HEK293 (cell line): Measurements from ENCODE around the gene UTP4.

Source experiments
- CTCF ChIA-PET: fragments of 350-600 bp; formaldehyde crosslinking; extraction: SDS; loops from one replicate; lab custom pipeline; 2021; ENCODE audit warnings: antibody characterized with exemption; lab: Yijun Ruan, JAX
- POLR2A ChIA-PET: fragments of 300-600 bp; formaldehyde crosslinking; extraction: SDS; loops from one replicate; lab custom pipeline; 2020; ENCODE audit warnings: antibody characterized with exemption, inconsistent platforms; lab: Yijun Ruan, JAX
- H3K27ac ChIP-seq: fragments of 200-500 bp; sonication (Bioruptor generic); 2 replicates; pipeline ENCODE4 v1.5.1; 2014; ENCODE audit warnings: low read depth, low read length, control low read depth, inconsistent platforms; ENCODE audit errors: extremely low read depth
- H3K36me3 ChIP-seq, 2 experiments: fragments of 200-500 bp in 1 of 2; sonication (Bioruptor generic) in 1 of 2; 1 replicate in 1 of 2; 2 replicates in 1 of 2; pipeline ENCODE4 v1.5.1; 2014 to 2017; ENCODE audit warnings: inconsistent platforms in 2 of 2, low read length in 2 of 2; ENCODE audit not compliant: control insufficient read depth in 2 of 2, insufficient read depth in 1 of 2
- H3K4me1 ChIP-seq: fragments of 200-500 bp; sonication (Bioruptor generic); 2 replicates; pipeline ENCODE4 v1.5.1; 2014; ENCODE audit warnings: mild to moderate bottlenecking, low read length, inconsistent platforms; ENCODE audit not compliant: control insufficient read depth, insufficient read depth
- H3K4me3 ChIP-seq: 2 replicates; pipeline ENCODE4 v1.5.1; 2011; ENCODE audit warnings: low read depth, mild to moderate bottlenecking, control low read depth, low read length, moderate library complexity
- H3K9me3 ChIP-seq: fragments of 200-500 bp; sonication (Bioruptor generic); 2 replicates; pipeline ENCODE4 v1.5.1; 2014; ENCODE audit warnings: low read depth, low read length, inconsistent platforms; ENCODE audit not compliant: control insufficient read depth, insufficient read depth
- BCL11B ChIP-seq: fragments of 450-650 bp; formaldehyde crosslinking; IDR thresholded peaks from 2 replicates; pipeline ENCODE4 v1.5.1; 2016; ENCODE audit warnings: low read depth, missing biosample characterization, missing genetic modification characterization
- GLIS1 ChIP-seq: fragments of 450-650 bp; formaldehyde crosslinking; IDR thresholded peaks from 2 replicates; pipeline ENCODE4 v1.5.1; 2016; ENCODE audit warnings: missing biosample characterization, missing genetic modification characterization
- MEIS1 ChIP-seq: sonication (generic); formaldehyde crosslinking; IDR thresholded peaks from 2 replicates; pipeline ENCODE4 v1.8.1; 2022; ENCODE audit warnings: missing genetic modification reagents, mild to moderate bottlenecking, borderline replicate concordance
- PRDM1 ChIP-seq: fragments of 450-650 bp; formaldehyde crosslinking; IDR thresholded peaks from 2 replicates; pipeline ENCODE4; 2016; ENCODE audit warnings: missing biosample characterization, missing genetic modification characterization
- PRDM4 ChIP-seq: fragments of 450-650 bp; formaldehyde crosslinking; IDR thresholded peaks from 2 replicates; pipeline ENCODE4 v1.5.1; 2017; ENCODE audit warnings: missing biosample characterization, missing genetic modification characterization
- ZBTB44 ChIP-seq: fragments of 450-650 bp; IDR thresholded peaks from 2 replicates; pipeline ENCODE4 v1.5.1; 2018; ENCODE audit warnings: missing biosample characterization, mild to moderate bottlenecking, missing genetic modification characterization
- ZFHX2 ChIP-seq: fragments of 450-650 bp; formaldehyde crosslinking; conservative IDR thresholded peaks from 2 replicates; pipeline ENCODE4 v1.5.1; 2016; ENCODE audit warnings: missing biosample characterization, missing genetic modification characterization
- ZFP37 ChIP-seq: fragments of 450-650 bp; formaldehyde crosslinking; IDR thresholded peaks from 2 replicates; pipeline ENCODE4 v1.5.1; 2016; ENCODE audit warnings: missing biosample characterization, missing genetic modification characterization
- ZNF114 ChIP-seq: fragments of 450-650 bp; formaldehyde crosslinking; IDR thresholded peaks from 2 replicates; pipeline ENCODE4 v1.5.0; 2017; ENCODE audit warnings: missing biosample characterization, missing genetic modification characterization
- ZNF2 ChIP-seq: fragments of 450-650 bp; formaldehyde crosslinking; IDR thresholded peaks from 2 replicates; pipeline ENCODE4 v1.5.1; 2016; ENCODE audit warnings: missing biosample characterization, missing genetic modification characterization
- ZNF248 ChIP-seq: fragments of 450-650 bp; formaldehyde crosslinking; IDR thresholded peaks from 2 replicates; pipeline ENCODE4 v1.5.1; 2017; ENCODE audit warnings: missing biosample characterization, missing genetic modification characterization
- ZNF280C ChIP-seq: fragments of 450-650 bp; formaldehyde crosslinking; IDR thresholded peaks from 2 replicates; pipeline ENCODE4 v1.5.1; 2016; ENCODE audit warnings: missing biosample characterization, missing genetic modification characterization
- ZNF292 ChIP-seq: fragments of 450-650 bp; formaldehyde crosslinking; IDR thresholded peaks from 2 replicates; pipeline ENCODE4 v1.5.1; 2016; ENCODE audit warnings: low read depth, missing biosample characterization, missing genetic modification characterization, borderline replicate concordance
- ZNF394 ChIP-seq: fragments of 450-650 bp; formaldehyde crosslinking; IDR thresholded peaks from 2 replicates; pipeline ENCODE4 v1.5.1; 2016; ENCODE audit warnings: missing biosample characterization, missing genetic modification characterization, mild to moderate bottlenecking, moderate library complexity, borderline replicate concordance
- ZNF629 ChIP-seq: fragments of 450-650 bp; formaldehyde crosslinking; IDR thresholded peaks from 2 replicates; pipeline ENCODE4 v1.5.1; 2017; ENCODE audit warnings: missing biosample characterization, missing genetic modification characterization

Gene UTP4

GRCh38 chr16:69114346-69114975, 18.0 kb upstream of the UTP4 start:
- H3K27ac ChIP-seq, result no peak overlapping the region
- POLR2A ChIA-PET, result no interaction called here
- CTCF ChIA-PET, result interaction anchor here (0.6 to 5.6 kb wide), 7 partner anchors 10 to 456 kb away, joined by 3 to 57 read pairs (median 7); no protein-coding TSS in a partner anchor
- TF ChIP-seq PRDM1 (tag by site-specific recombination), result no peak
- TF ChIP-seq ZNF292 (tag by site-specific recombination), result no peak
- TF ChIP-seq PRDM4 (tag by site-specific recombination), result no peak
- no peak for TF ChIP-seq ZNF629 (tag by site-specific recombination)
- no peak for TF ChIP-seq ZNF394 (tag by site-specific recombination)
- TF ChIP-seq, all 188 proteins: peak for 0
- H3K4me1 ChIP-seq, result no peaks in the 10 kb centered on the region
- peaks cover 0 to 67% of the 10 kb centered on the region in 2 experiments; a peak in 1 of 3 replicates for H3K36me3 ChIP-seq
- H3K9me3 ChIP-seq, result no peaks in the 10 kb centered on the region
- H3K4me3 ChIP-seq, result no peak overlapping the region

- ChIA-PET CTCF (interaction anchor here (0.6 to 5.6 kb wide), 4 partner anchors 9 to 213 kb away, joined by 3 to 57 read pairs (median 10); no protein-coding TSS in a partner anchor), POLR2A (no interaction called here)
- Histone ChIP-seq H3K4me3 (no peak overlapping the region), H3K36me3 (peaks cover 0 to 67% of the 10 kb centered on the region in 2 experiments; a peak in 1 of 3 replicates), H3K27ac (no peak overlapping the region), H3K9me3 (no peaks in the 10 kb centered on the region), H3K4me1 (no peaks in the 10 kb centered on the region)
- TF ChIP-seq ZFHX2 (tag by site-specific recombination) (no peak), GLIS1 (tag by site-specific recombination) (no peak)
These were observed 17.5 kb upstream of the UTP4 start for GRCh38 chr16:69114976-69115355.

- H3K4me1 ChIP-seq, result no peaks in the 10 kb centered on the region
These were observed 17.1 kb upstream of the UTP4 start for GRCh38 chr16:69115361-69115760.

More at GRCh38 chr16:69115361-69115760, 17.1 kb upstream of the UTP4 start:
- POLR2A ChIA-PET, result no interaction called here
- H3K27ac ChIP-seq, result no peak overlapping the region
- no peaks in the 10 kb centered on the region for H3K9me3 ChIP-seq
- no peak overlapping the region for H3K4me3 ChIP-seq
- CTCF ChIA-PET, result interaction anchor here (1.0 to 5.6 kb wide), 2 partner anchors 9 to 26 kb away, joined by 3 to 57 read pairs; no protein-coding TSS in a partner anchor
- H3K36me3 ChIP-seq, result peaks cover 0 to 70% of the 10 kb centered on the region in 2 experiments; a peak in 1 of 3 replicates
- no peak for TF ChIP-seq ZBTB44
- no peak for TF ChIP-seq BCL11B (tag by site-specific recombination)
- no peak for TF ChIP-seq ZNF280C
- TF ChIP-seq ZFP37 (tag by site-specific recombination), result no peak
- no peak for TF ChIP-seq ZNF114
- no peak for TF ChIP-seq GLIS1 (tag by site-specific recombination)
- TF ChIP-seq MEIS1 (CRISPR knock-in tag), result no peak
- TF ChIP-seq ZNF248 (tag by site-specific recombination), result no peak
- TF ChIP-seq ZNF2 (tag by site-specific recombination), result no peak
- TF ChIP-seq, all 188 proteins: peak for 0
